GM12878 (cell line): ENCODE results near the gene ABHD14A. TPM values are rescaled to one million over a fixed set of nuclear protein-coding genes. Genes with fewer than 3 reads are reported as not detected.

Source experiments
- BCL11A ChIP-seq: IDR thresholded peaks from 2 replicates; pipeline ENCODE4 v1.6.1; 2011; ENCODE audit warnings: low read depth, low read length
- CEBPZ ChIP-seq: fragments of 150-350 bp; IDR thresholded peaks from 2 replicates; pipeline ENCODE4 v1.6.1; 2016; ENCODE audit warnings: low read depth, low read length
- CREM ChIP-seq: IDR thresholded peaks from 2 replicates; pipeline ENCODE4 v1.6.1; 2014; ENCODE audit warnings: antibody characterized with exemption, low read depth
- CTCF ChIP-seq, 3 experiments: IDR thresholded peaks in 2 of 3; conservative IDR thresholded peaks in 1 of 3; 2 replicates each; pipeline ENCODE4 v1.5.1; 2011; ENCODE audit warnings: low read depth in 3 of 3, low read length in 3 of 3, mild to moderate bottlenecking in 3 of 3, control low read depth in 2 of 3, moderate library complexity in 2 of 3, inconsistent platforms in 1 of 3, mixed read lengths in 1 of 3; ENCODE audit not compliant: control insufficient read depth in 2 of 3, insufficient read depth in 1 of 3; ENCODE audit errors: extremely low read depth in 1 of 3
- CUX1 ChIP-seq: IDR thresholded peaks from 2 replicates; pipeline ENCODE4 v1.6.1; 2012; ENCODE audit warnings: improper control_type of control experiment, low read depth, low read length; ENCODE audit not compliant: insufficient replicate concordance
- E4F1 ChIP-seq: fragments of 450-650 bp; IDR thresholded peaks from 2 replicates; pipeline ENCODE4 v1.6.1; 2018; ENCODE audit warnings: borderline replicate concordance, mild to moderate bottlenecking; ENCODE audit not compliant: partially characterized antibody
- IRF3 ChIP-seq: fragments of 450-650 bp; IDR thresholded peaks from 2 replicates; pipeline ENCODE4 v1.6.1; 2014; ENCODE audit warnings: mild to moderate bottlenecking
- KLF5 ChIP-seq: fragments of 450-650 bp; IDR thresholded peaks from 2 replicates; pipeline ENCODE4 v1.6.1; 2014; ENCODE audit warnings: mild to moderate bottlenecking; ENCODE audit not compliant: partially characterized antibody
- LARP7 ChIP-seq: fragments of 450-650 bp; IDR thresholded peaks from 2 replicates; pipeline ENCODE4 v1.6.1; 2017; ENCODE audit warnings: mild to moderate bottlenecking
- NR2C1 ChIP-seq: fragments of 450-650 bp; IDR thresholded peaks from 2 replicates; pipeline ENCODE4 v1.6.1; 2017; ENCODE audit warnings: antibody characterized with exemption, mild to moderate bottlenecking, moderate library complexity
- RAD51 ChIP-seq: fragments of 450-650 bp; IDR thresholded peaks from 2 replicates; pipeline ENCODE4 v1.6.1; 2016; ENCODE audit warnings: moderate library complexity, mild to moderate bottlenecking, inconsistent platforms
- SIN3A ChIP-seq: IDR thresholded peaks from 2 replicates; pipeline ENCODE4 v1.6.1; 2012; ENCODE audit warnings: low read depth, low read length, improper control_type of control experiment
- SIX5 ChIP-seq: IDR thresholded peaks from 2 replicates; pipeline ENCODE4 v1.6.1; 2011; ENCODE audit warnings: mild to moderate bottlenecking, low read depth, low read length, moderate library complexity; ENCODE audit not compliant: severe bottlenecking
- SPI1 ChIP-seq: IDR thresholded peaks from 2 replicates; pipeline ENCODE4 v1.6.1; 2011; ENCODE audit warnings: low read depth, mild to moderate bottlenecking, low read length, moderate library complexity, borderline replicate concordance; ENCODE audit not compliant: insufficient read depth
- TCF7 ChIP-seq: IDR thresholded peaks from 2 replicates; pipeline ENCODE4 v1.6.1; 2014; ENCODE audit warnings: antibody characterized with exemption, borderline replicate concordance
- polyA plus RNA-seq, 11 experiments: library from polyadenylated mRNA; depleted of rRNA in 4 of 11; unstranded in 6 of 11; stranded (reverse) in 5 of 11; fragments of >200 nt; fragmentation: Nextera tagmentation in 4 of 11; fragmentation: Illumina TruSeq in 1 of 11; extraction: Ambion mirVana in 4 of 11; extraction: Trizol in 1 of 11; gene quantifications; 1 replicate in 1 of 11; 2 replicates in 10 of 11; pipeline versions ENCODE4 v1.2.1 to v1.2.3, GENCODE V29; 2011 to 2016; ENCODE audit warnings: inconsistent platforms in 2 of 11, missing spikeins in 2 of 11, low read depth in 1 of 11
- total RNA-seq, 4 experiments: library from RNA; depleted of rRNA in 3 of 4; stranded (reverse); fragments of >200 nt in 3 of 4; fragmentation: Illumina TruSeq in 1 of 4; extraction: Trizol in 1 of 4; gene quantifications; 2 replicates each; pipeline versions ENCODE4 v1.2.1 to v1.2.3, GENCODE V29; 2013 to 2021

Gene ABHD14A
- total and polyA plus RNA-seq, 10 of the 15 experiments (the other 5 are each of a cell fraction or from before 2014, with no cell fraction given) = 1.2 to 27.0 (median 7.9) TPM

GRCh38 chr3:52024765-52025452 is 50.0 kb downstream of the ABHD14A start (continued):
- TF ChIP-seq CTCF (IDR thresholded peaks at IDR 0.05 in 2 of 3, conservative IDR thresholded peaks at IDR 0.05 in 1 of 3; ENCODE audit: control insufficient read depth in 2 of 3, extremely low read depth in 1 of 3, insufficient read depth in 1 of 3, low read depth in 3 of 3, low read length in 3 of 3) (no peak), LARP7 (no peak), BCL11A (no peak), CUX1 (no peak), SIN3A (no peak), E4F1 (no peak), RAD51 (peak; percentile 68; the same call in 1 of the 2 replicates), SPI1 (no peak), NR2C1 (no peak), KLF5 (no peak), CEBPZ (no peak), IRF3 (no peak), CREM (no peak), SIX5 (no peak), TCF7 (no peak)
